Measurements from ENCODE around the gene RALGDS.

GRCh38 chr9:133071484-133072150, 49.4 kb downstream of the RALGDS start:
- TF ChIP-seq CTCF (conservative IDR thresholded peaks at IDR 0.05) (no peak), EZH2 (IDR thresholded peaks at IDR 0.05; ENCODE audit: low read depth) (no peak)

All from PC-9 (cell line).